Glomerular visceral epithelial cell (primary cell): ENCODE data around the gene RBL2.
"Not testable (repeated sequence)": the region's sequence is repeated elsewhere in the genome, so short reads cannot be mapped to it uniquely, and the experiment has no call there.

Source experiments
- DNase-seq: peaks from one replicate; pipeline ENCODE4 v3.0.0-alpha.2; 2016; ENCODE audit errors: extremely low spot score

The RBL2 gene, protein sequence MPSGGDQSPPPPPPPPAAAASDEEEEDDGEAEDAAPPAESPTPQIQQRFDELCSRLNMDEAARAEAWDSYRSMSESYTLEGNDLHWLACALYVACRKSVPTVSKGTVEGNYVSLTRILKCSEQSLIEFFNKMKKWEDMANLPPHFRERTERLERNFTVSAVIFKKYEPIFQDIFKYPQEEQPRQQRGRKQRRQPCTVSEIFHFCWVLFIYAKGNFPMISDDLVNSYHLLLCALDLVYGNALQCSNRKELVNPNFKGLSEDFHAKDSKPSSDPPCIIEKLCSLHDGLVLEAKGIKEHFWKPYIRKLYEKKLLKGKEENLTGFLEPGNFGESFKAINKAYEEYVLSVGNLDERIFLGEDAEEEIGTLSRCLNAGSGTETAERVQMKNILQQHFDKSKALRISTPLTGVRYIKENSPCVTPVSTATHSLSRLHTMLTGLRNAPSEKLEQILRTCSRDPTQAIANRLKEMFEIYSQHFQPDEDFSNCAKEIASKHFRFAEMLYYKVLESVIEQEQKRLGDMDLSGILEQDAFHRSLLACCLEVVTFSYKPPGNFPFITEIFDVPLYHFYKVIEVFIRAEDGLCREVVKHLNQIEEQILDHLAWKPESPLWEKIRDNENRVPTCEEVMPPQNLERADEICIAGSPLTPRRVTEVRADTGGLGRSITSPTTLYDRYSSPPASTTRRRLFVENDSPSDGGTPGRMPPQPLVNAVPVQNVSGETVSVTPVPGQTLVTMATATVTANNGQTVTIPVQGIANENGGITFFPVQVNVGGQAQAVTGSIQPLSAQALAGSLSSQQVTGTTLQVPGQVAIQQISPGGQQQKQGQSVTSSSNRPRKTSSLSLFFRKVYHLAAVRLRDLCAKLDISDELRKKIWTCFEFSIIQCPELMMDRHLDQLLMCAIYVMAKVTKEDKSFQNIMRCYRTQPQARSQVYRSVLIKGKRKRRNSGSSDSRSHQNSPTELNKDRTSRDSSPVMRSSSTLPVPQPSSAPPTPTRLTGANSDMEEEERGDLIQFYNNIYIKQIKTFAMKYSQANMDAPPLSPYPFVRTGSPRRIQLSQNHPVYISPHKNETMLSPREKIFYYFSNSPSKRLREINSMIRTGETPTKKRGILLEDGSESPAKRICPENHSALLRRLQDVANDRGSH

DNA sequence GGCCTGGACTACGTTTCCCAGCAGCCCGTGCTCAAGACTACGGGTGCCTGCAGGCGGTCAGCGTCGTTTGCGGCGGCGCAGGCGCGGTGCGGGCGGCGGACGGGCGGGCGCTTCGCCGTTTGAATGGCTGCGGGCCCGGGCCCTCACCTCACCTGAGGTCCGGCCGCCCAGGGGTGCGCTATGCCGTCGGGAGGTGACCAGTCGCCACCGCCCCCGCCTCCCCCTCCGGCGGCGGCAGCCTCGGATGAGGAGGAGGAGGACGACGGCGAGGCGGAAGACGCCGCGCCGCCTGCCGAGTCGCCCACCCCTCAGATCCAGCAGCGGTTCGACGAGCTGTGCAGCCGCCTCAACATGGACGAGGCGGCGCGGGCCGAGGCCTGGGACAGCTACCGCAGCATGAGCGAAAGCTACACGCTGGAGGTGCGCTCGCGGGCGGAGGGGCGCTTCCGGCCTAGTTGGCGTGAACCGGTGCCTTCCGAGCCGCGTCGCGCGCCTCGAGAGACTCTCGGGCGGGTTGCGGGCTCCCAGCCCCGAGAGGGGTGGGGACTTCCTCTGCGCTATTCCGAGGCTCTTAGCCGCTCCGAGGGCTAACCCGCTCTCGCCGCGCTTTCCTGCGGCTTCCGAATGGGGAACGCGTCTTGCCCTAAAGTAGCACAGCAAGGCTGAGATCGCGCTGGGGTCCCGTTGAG, at the start of gene RBL2:
Gene RBL2 (plus strand): TSS at position 95 of the 689 bp plus-strand sequence. CDS start 86 bp downstream, at position 181.
- peak; percentile 76 for DNase-seq

- not testable (repeated sequence) for DNase-seq
Measured at GRCh38 chr16:53384610-53385009, 49.7 kb upstream of the RBL2 start.

DNA sequence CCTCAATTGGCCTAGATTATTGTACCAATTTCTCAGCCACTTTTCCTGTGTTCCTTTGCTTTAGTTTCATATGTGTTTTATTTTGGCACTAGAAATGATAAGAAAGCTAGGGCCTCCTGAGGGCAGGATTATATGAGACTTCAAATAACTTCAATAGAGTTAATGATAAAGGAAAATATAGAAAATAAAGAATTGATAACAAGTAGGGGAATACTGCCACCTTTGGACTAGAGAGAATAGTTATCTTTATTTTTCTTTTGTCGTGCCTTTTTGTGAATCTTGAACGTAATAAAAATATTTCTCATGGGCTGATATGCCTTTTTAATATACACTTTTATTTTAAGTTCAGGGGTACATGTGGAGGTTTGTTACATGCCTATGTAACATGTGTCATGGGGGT, 29.3 kb upstream of the RBL2 start:
- DNase-seq, result no peak

DNA sequence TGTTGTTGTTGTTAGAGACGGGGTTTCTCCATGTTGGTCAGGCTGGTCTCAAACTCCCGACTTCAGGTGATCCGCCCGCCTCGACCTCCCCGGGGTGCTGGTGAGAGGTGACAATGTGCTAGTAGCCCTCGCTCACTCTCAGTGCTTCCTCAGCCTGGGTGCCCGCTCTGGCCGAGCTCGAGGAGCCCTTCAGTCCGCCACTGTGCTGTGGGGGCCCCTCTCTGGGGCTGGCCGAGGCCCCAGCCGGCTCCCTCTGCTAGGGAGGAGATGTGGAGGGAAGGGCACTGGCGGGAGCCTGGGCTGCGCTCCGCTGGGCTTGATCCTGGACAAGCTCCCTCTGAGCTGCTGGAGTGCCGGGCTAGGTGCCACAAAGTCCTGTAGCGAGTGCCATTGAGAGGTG, 21.7 kb upstream of the RBL2 start:
- no peak for DNase-seq

- no peak for DNase-seq
Measured at GRCh38 chr16:53413864-53414263, 20.4 kb upstream of the RBL2 start.

DNA sequence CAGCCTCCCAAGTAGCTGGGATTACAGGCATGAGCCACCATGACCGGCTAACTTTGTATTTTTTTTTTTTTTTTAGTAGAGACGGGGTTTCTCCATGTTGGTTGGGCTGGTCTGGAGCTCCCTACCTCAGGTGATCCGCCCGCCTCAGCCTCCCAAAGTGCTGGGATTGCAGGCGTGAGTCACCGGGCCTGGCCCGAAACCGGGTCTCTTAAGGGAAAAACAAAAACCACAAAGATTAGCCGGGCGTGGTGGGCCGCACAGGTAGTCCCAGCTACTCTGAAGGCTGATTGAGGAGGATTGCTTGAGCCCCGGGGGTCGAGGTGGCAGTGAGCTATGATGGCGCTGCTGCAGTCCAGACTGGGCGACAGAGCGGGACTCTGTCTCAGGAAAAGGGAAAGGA, 19.9 kb upstream of the RBL2 start:
- no peak for DNase-seq

DNA sequence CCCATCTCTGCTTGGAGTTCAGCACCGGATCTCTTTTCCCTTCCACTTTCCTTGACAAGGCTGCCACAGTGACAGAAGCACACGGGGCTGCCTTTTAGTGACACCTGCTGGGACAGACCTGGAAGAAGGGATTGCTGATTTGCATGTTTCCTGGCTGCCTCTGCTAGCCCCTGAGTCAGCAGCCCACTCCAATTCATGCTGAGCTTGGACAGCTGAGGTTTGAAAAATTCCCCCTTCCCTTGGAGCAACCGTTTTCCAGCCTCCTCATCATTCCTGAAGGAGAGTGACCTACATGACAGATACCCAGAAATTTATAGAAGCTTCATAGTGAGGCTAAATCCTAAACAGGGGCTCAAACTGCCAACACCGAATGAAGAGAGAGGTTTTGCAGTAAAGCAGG, 18.8 kb upstream of the RBL2 start:
- DNase-seq, result peak; percentile 3

GRCh38 chr16:53417011-53417410, 17.3 kb upstream of the RBL2 start:
- DNase-seq, result no peak

DNA sequence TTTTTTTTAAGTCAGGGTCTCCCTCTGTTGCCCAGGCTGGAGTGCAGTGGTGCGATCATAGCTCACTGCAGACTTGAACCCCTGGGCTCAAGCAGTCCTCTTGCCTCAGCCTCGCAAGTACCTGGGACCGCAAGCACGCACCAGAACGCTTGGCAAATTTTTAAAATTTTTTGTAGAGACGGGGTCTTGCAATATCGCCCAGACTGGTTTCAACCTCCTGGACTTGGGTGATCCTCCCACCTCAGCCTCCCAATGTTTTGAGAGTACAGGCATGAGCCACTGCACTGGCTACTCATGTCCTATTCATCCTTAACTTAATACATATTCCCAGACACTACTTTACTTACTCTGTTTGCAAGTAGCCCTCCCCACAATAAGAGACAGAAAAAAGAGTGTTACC, 16.3 kb upstream of the RBL2 start:
- no peak for DNase-seq

GRCh38 chr16:53419383-53419709, 14.9 kb upstream of the RBL2 start:
- not testable (repeated sequence) for DNase-seq

DNA sequence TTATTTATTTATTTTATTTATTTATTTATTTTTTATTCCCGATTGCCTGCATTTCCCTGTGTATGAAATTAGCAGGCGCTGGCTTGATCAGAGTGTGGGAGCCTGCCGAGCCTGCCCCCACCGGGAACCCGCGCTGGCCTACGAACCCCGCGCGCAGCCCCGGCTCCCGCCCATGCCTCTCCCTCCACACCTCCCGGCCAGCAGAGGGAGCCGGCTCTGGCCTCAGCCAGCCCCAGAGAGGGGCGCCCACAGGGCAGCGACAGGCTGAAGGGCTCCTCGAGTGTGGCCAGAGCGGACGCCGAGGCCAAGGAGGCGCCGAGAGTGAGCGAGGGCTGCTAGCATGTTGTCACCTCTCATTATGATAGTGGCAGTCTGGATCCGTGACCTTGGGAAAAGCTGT, 13.0 kb upstream of the RBL2 start:
- no peak for DNase-seq

DNA sequence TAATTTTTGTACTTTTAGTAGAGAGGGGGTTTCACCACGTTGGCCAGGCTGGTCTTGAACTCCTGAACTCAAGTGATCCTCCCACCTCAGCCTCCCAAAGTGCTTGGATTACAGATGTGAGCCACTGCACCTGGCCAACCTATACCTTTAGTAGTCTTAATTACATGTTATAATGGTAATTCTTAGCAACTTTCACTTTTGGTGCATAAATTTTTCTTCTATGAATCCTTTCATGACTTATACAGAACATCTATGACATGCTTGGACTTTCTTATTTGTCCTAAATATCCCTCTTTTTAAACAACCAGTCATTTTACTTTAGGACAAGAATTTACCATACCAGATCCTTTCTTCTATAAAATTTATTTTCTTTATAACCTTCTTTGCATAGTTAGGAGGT, 10.3 kb upstream of the RBL2 start:
- not testable (repeated sequence) for DNase-seq

DNA sequence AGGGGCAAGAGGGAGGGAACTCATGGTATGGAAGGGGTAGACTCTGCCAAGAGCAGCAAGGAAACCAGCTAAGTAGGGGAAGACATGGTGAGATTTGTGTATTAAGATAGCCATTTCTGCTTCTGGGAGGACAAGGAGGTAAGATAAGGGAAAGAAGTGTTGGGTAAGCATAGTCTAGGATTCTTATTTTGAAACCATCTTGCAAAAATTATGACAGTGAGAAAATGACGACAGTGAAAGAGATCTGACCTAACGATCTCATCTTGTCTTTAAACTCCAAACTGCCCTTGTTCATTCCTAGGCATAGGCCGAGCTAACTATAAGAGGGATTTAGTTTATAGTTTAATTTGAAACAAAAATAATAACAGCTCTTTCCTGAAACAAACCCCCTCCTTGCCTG, 5.6 kb upstream of the RBL2 start:
- DNase-seq, result no peak

DNA sequence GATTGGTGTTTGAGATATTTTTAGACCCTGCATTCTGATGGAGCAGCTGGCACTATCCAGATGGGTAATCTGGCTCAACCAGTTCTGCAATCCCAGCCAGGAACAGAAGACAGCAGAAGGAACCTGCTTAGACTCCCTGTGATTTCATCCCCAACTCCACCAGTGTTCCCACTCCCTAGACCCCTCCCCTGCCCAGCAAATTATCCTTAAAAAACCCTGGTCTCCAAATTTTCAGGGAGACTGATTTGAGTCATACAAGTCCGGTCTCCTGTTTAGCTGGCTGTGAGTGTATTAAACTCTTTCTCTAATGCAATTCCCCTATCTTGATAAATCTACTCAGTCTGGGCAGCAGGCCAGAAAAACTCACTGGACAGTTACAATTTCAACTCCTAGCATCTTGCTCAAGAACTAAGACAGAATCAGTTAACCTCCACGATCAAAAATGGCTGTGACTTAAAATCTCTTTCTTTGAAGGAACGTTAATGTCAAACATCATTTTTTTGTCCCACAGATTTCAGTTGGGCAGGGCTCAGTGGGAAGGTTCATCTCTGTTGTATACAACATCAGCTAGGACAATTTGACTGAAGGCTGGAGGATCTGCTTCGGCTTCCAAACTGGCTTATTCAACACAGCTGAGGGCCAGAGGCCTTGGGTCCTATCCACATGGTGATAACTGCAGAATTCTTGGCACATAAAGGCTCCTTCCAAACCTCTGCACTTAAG, 4.9 kb upstream of the RBL2 start:
- DNase-seq, result no peak

GRCh38 chr16:53430363-53430762, 3.9 kb upstream of the RBL2 start:
- DNase-seq, result no peak

GRCh38 chr16:53433509-53433908, 762 bp upstream of the RBL2 start:
- DNase-seq, result no peak

DNA sequence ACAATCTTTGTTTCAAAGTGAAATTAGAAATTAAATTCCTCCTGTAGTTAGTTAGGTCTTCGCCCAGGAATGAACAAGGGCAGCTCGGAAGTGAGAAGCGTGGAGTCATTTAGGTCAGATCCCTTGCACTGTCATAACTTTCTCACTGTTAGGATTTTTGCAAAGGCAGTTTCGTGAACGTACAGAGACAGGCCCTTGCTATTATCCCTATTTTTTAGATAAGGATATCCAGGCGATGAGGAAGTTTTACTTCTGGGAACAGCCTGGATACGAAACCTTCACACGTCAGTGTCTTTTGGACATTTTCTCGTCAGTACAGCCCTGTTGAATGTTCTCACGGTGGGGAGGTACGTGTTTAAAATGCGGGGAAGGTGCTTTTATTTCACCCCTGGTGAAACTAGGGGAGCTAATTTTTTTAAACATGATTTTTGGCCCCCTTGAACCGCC, 318 bp upstream of the RBL2 start:
- DNase-seq, result no peak

GRCh38 chr16:53435066-53435688, 906 bp downstream of the RBL2 start:
- peak; percentile 76 for DNase-seq

DNA sequence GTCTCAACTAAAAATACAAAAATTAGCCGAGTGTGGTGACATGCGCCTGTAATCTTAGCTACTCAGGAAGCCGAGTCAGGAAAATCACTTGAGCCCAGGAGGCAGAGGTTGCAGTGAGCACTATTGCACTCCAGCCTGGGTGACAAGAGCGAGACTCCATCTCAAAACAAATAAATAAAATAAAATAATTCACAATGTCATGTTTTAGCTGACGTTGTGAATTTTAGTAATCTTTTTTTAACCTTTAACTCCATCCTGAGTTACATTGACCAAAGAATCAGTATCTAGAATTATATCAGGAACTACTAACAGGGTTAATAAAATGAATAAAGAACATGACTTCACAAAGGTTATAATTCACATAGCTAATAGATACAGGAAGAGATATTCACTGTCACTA, 5.9 kb downstream of the RBL2 start:
- no peak for DNase-seq

- DNase-seq, result no peak
Measured at GRCh38 chr16:53445534-53445933, 11.3 kb downstream of the RBL2 start.

DNA sequence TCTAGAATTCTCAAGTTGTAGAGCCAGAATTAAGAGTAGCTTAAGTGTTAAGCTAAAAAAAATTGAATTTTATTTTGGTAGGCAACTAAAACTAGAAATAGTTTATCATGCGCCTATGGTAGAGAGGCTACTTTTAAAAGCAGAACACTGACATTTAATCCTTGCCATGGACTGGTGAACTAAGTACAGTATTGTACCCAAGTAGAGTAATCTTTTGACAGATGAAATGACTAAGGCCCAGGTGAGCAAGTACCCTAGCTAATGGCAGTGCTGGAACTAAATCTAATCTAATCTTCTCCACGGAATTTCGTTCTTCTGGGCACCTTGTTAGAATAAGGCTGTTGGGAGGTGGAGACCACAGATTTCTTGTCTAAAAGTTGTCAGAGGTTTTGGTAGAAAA, 11.8 kb downstream of the RBL2 start:
- DNase-seq, result no peak
